Occipital lobe (tissue), 2 donors: ENCODE measurements around the gene FAM131C. TPM values are rescaled to one million over a fixed set of nuclear protein-coding genes. Genes with fewer than 3 reads are reported as not detected.
"Not testable (repeated sequence)": the region's sequence is repeated elsewhere in the genome, so short reads cannot be mapped to it uniquely, and the experiment has no call there.

Source experiments
- DNase-seq: peaks from one replicate; lab custom pipeline; 2025; lab: John Stamatoyannopoulos, UW
- total RNA-seq: library from RNA; depleted of rRNA; stranded (reverse); fragments of >200 nt; gene quantifications from one replicate; pipeline ENCODE4 v1.2.3, GENCODE V29; 2014

FAM131C gene
- total RNA-seq, 1 donor from 2014 or later, result 1.7 TPM

GRCh38 chr1:16061266-16061665, 12.2 kb downstream of the FAM131C start:
- DNase-seq, result no peak

GRCh38 chr1:16058394-16059120, 14.9 kb downstream of the FAM131C start:
- not testable (repeated sequence) for DNase-seq

GRCh38 chr1:16057314-16057915, 16.0 kb downstream of the FAM131C start:
- not testable (repeated sequence) for DNase-seq

GRCh38 chr1:16056521-16056912, 16.9 kb downstream of the FAM131C start:
- DNase-seq, result not testable (repeated sequence)

GRCh38 chr1:16055613-16056520, 17.6 kb downstream of the FAM131C start:
- DNase-seq, result peak; percentile 36

GRCh38 chr1:16054598-16055540, 18.6 kb downstream of the FAM131C start:
- DNase-seq, result no peak

- DNase-seq, result no peak
These were observed 19.5 kb downstream of the FAM131C start for GRCh38 chr1:16053781-16054502.

- not testable (repeated sequence) for DNase-seq
These were observed 21.5 kb downstream of the FAM131C start for GRCh38 chr1:16051949-16052348.

- DNase-seq, result no peak
These were observed 22.4 kb downstream of the FAM131C start for GRCh38 chr1:16051039-16051438.

- DNase-seq, result no peak
These were observed 23.1 kb downstream of the FAM131C start for GRCh38 chr1:16050328-16050727.

- no peak for DNase-seq
These were observed 24.8 kb downstream of the FAM131C start for GRCh38 chr1:16048573-16049189.

- no peak for DNase-seq
These were observed 25.5 kb downstream of the FAM131C start for GRCh38 chr1:16047791-16048475.

GRCh38 chr1:16046842-16047241, 26.6 kb downstream of the FAM131C start:
- no peak for DNase-seq

GRCh38 chr1:16043950-16044349, 29.5 kb downstream of the FAM131C start:
- no peak for DNase-seq

- DNase-seq, result no peak
These were observed 29.9 kb downstream of the FAM131C start, which contains the start of gene CLCNKB for GRCh38 chr1:16043521-16043920. CLCNKB (plus strand) TSS chr1:16043782; CDS start chr1:16044493, 711 bp downstream.

GRCh38 chr1:16042654-16043053, 30.8 kb downstream of the FAM131C start:
- not testable (repeated sequence) for DNase-seq

GRCh38 chr1:16042096-16042495, 31.4 kb downstream of the FAM131C start:
- DNase-seq, result no peak

GRCh38 chr1:16041200-16041599, 32.3 kb downstream of the FAM131C start:
- no peak for DNase-seq

GRCh38 chr1:16039871-16040270, 33.6 kb downstream of the FAM131C start:
- DNase-seq, result not testable (repeated sequence)
